Measurements from ENCODE around the gene SFRP5.

GRCh38 chr10:97816609-97817008 lies 44.8 kb upstream of the SFRP5 start:
- TF ChIP-seq KDM6A (CRISPR knock-in tag; IDR thresholded peaks at IDR 0.05; ENCODE audit: low read depth): no peak
- no peak for TF ChIP-seq CEBPB (IDR thresholded peaks at IDR 0.05; ENCODE audit: borderline replicate concordance, low read depth, low read length)
- no peak for TF ChIP-seq REST (IDR thresholded peaks at IDR 0.05; ENCODE audit: borderline replicate concordance in 1 of 2, low read depth in 1 of 2, low read length in 2 of 2)
- TF ChIP-seq MNT (IDR thresholded peaks at IDR 0.05): no peak
- no peak for TF ChIP-seq POLR2A (IDR thresholded peaks at IDR 0.05; ENCODE audit: insufficient read depth in 1 of 2, low read depth in 2 of 2, low read length in 2 of 2)
- no peak for TF ChIP-seq ZNF580 (CRISPR knock-in tag; IDR thresholded peaks at IDR 0.05; ENCODE audit: borderline replicate concordance, low read depth)
- TF ChIP-seq WIZ (CRISPR knock-in tag; IDR thresholded peaks at IDR 0.05): no peak
